Vagina (tissue), 2 donors: ENCODE data around the gene ZNF2. TPM values are rescaled to one million over a fixed set of nuclear protein-coding genes. Genes with fewer than 3 reads are reported as not detected.

ENCODE experiments used
- DNase-seq, 2 donors: peaks; one replicate each; pipeline ENCODE4 v3.0.0-alpha.2; 2017; ENCODE audit errors: extremely low spot score in 2 of 2
- H3K27ac ChIP-seq: fragments of 200-600 bp; sonication (generic); one replicate; pipeline ENCODE4 v1.5.1; 2019
- H3K27me3 ChIP-seq: fragments of 200-600 bp; sonication (generic); one replicate; pipeline ENCODE4 v1.5.1; 2019
- H3K36me3 ChIP-seq, 2 donors: fragments of 200-600 bp; sonication (generic); one replicate each; pipeline ENCODE4 v1.5.1; 2017 to 2019
- H3K4me1 ChIP-seq: fragments of 200-600 bp; sonication (generic); one replicate; pipeline ENCODE4 v1.5.1; 2019
- H3K4me3 ChIP-seq, 2 donors: fragments of 200-600 bp; sonication (generic); 1 replicate in 1 of 2; 2 replicates in 1 of 2; pipeline ENCODE4 v1.5.1; 2016 to 2019
- H3K9me3 ChIP-seq: fragments of 200-600 bp; sonication (generic); one replicate; pipeline ENCODE4 v1.5.1; 2019
- CTCF ChIP-seq, 3 experiments: fragments of 450-650 bp in 2 of 3; fragments of 200-600 bp in 1 of 3; sonication (generic) in 1 of 3; IDR thresholded peaks; one replicate each; pipeline ENCODE4 v1.5.1; 2017 to 2019; ENCODE audit warnings: antibody characterized with exemption in 3 of 3, mild to moderate bottlenecking in 2 of 3, moderate library complexity in 2 of 3
- POLR2A ChIP-seq, 2 donors: fragments of 450-650 bp; IDR thresholded peaks; one replicate each; pipeline ENCODE4 v1.6.1; 2017; ENCODE audit warnings: antibody characterized with exemption in 2 of 2, mild to moderate bottlenecking in 2 of 2, moderate library complexity in 2 of 2
- POLR2AphosphoS5 ChIP-seq, 2 donors: sonication (generic); formaldehyde crosslinking; IDR thresholded peaks; one replicate each; pipeline ENCODE4 v1.9.0; 2017; ENCODE audit warnings: antibody characterized with exemption in 2 of 2, mild to moderate bottlenecking in 2 of 2, low read depth in 1 of 2; ENCODE audit not compliant: insufficient read depth in 1 of 2
- intact Hi-C: fragments of 100-400 bp; cut with DNase I; formaldehyde crosslinking; loops from one replicate; pipeline ENCODE4 v1.15.1; 2023
- total RNA-seq: library from RNA; depleted of rRNA; stranded (reverse); fragments of >200 nt; gene quantifications from one replicate; pipeline ENCODE4 v1.2.3, GENCODE V29; 2016

Gene ZNF2
- total RNA-seq, 1 donor from 2014 or later = 4.2 TPM

GRCh38 chr2:95159690-95160449, 5.7 kb upstream of the ZNF2 start, which contains the start of gene ZNF514:
Gene ZNF514, minus strand, starts transcription at chr2:95159848. Its CDS starts 6,595 bp downstream, at chr2:95153253.
- Histone ChIP-seq H3K36me3 (peaks cover 0 to 12% of the 10 kb centered on the region in 2 donors), H3K27me3 (no peaks in the 10 kb centered on the region), H3K4me1 (peaks cover 25% of the 10 kb centered on the region), H3K9me3 (no peaks in the 10 kb centered on the region), H3K4me3 (peak within 1 kb of the TSS; percentile 67 to 74), H3K27ac (peak within 1 kb of the TSS; percentile 85)
- TF ChIP-seq POLR2AphosphoS5 (IDR thresholded peaks at IDR 0.05; ENCODE audit: insufficient read depth in 1 of 2, low read depth in 1 of 2) (peak in 1 of 2 donors; percentile 45), CTCF (IDR thresholded peaks at IDR 0.05) (no peak)
- intact Hi-C loops = loop anchor here (5.0 kb wide), 1 partner anchor 38 kb away; the partner anchor contains the start of gene MRPS5
- no peak for DNase-seq

GRCh38 chr2:95165030-95165370, 609 bp upstream of the ZNF2 start:
- H3K27me3 ChIP-seq = no peaks in the 10 kb centered on the region
- no peak for DNase-seq
- peak overlapping the region; percentile 86 for H3K27ac ChIP-seq
- H3K4me3 ChIP-seq = peak overlapping the region; percentile 62 to 75
- peaks cover 25% of the 10 kb centered on the region for H3K4me1 ChIP-seq
- H3K9me3 ChIP-seq = no peaks in the 10 kb centered on the region
- intact Hi-C loops = no loop called here
- TF ChIP-seq POLR2A (IDR thresholded peaks at IDR 0.05) (no peak), POLR2AphosphoS5 (IDR thresholded peaks at IDR 0.05; ENCODE audit: insufficient read depth in 1 of 2, low read depth in 1 of 2) (no peak), CTCF (IDR thresholded peaks at IDR 0.05) (no peak)
- H3K36me3 ChIP-seq = no peaks in the 10 kb centered on the region

- no peak for TF ChIP-seq POLR2AphosphoS5 (IDR thresholded peaks at IDR 0.05; ENCODE audit: insufficient read depth in 1 of 2, low read depth in 1 of 2)
- no peak for TF ChIP-seq CTCF (IDR thresholded peaks at IDR 0.05)
- TF ChIP-seq POLR2A (IDR thresholded peaks at IDR 0.05) = no peak
- no peak for DNase-seq
- no peaks in the 10 kb centered on the region for H3K9me3 ChIP-seq
- H3K27me3 ChIP-seq = no peaks in the 10 kb centered on the region
- H3K4me1 ChIP-seq = peaks cover 25% of the 10 kb centered on the region
- peak overlapping the region; percentile 86 for H3K27ac ChIP-seq
- peak overlapping the region; percentile 62 to 75 for H3K4me3 ChIP-seq
- no peaks in the 10 kb centered on the region for H3K36me3 ChIP-seq
- intact Hi-C loops = no loop called here
Measured at GRCh38 chr2:95166065-95166763, 605 bp downstream of the ZNF2 start.

GRCh38 chr2:95171902-95172301, 6.3 kb downstream of the ZNF2 start:
- Histone ChIP-seq H3K4me3 (no peak overlapping the region), H3K27ac (no peak overlapping the region), H3K4me1 (peaks cover 1% of the 10 kb centered on the region), H3K9me3 (no peaks in the 10 kb centered on the region), H3K27me3 (no peaks in the 10 kb centered on the region), H3K36me3 (peaks cover 0 to 5% of the 10 kb centered on the region in 2 donors)
- DNase-seq = no peak
- TF ChIP-seq POLR2AphosphoS5 (IDR thresholded peaks at IDR 0.05; ENCODE audit: insufficient read depth in 1 of 2, low read depth in 1 of 2) (no peak), CTCF (IDR thresholded peaks at IDR 0.05) (no peak), POLR2A (IDR thresholded peaks at IDR 0.05) (no peak)
- intact Hi-C loops = no loop called here
